Measurements from ENCODE around the gene ZNF263.
"Not testable (repeated sequence)": the region's sequence is repeated elsewhere in the genome, so short reads cannot be mapped to it uniquely, and the experiment has no call there.

Gene ZNF263

GRCh38 chr16:3271281-3271680 is 12.0 kb upstream of the ZNF263 start:
- not testable (repeated sequence) for H3K4me1 ChIP-seq (ENCODE audit: control insufficient read depth, insufficient read depth, low read length); DNase-seq (ENCODE audit: low read depth); H3K4me3 ChIP-seq (ENCODE audit: low read length); H3K36me3 ChIP-seq (ENCODE audit: control insufficient read depth, insufficient read depth, low read length, severe bottlenecking); H3K9ac ChIP-seq (ENCODE audit: low read length); H3K9me3 ChIP-seq (ENCODE audit: control insufficient read depth, low read length); H3K27me3 ChIP-seq (replicated peaks; ENCODE audit: control insufficient read depth, insufficient read depth, low read length)

DNA sequence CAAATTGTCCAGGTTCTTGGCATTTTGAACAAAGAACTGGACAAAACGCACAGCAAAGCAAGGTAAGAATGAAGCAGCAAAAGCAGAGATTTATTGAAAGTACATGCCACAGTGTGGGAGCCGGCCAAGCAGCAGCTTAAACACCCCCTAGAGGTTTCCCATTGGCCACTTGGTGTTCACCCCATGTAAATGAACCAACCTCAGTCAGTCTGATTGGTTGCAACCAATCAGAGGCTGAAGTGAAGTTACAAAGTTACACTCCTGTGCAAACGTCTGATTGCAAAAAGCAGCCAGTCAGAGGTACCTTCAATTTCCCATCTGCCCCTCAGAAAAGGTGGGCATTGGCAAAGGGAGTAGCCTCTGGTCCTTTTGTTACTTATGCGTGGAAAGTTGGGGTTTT is 8.8 kb upstream of the ZNF263 start:
- no peaks in the 10 kb centered on the region for H3K9me3 ChIP-seq (ENCODE audit: control insufficient read depth, low read length)
- H3K4me1 ChIP-seq (ENCODE audit: control insufficient read depth, insufficient read depth, low read length): no peaks in the 10 kb centered on the region
- no peaks in the 10 kb centered on the region for H3K36me3 ChIP-seq (ENCODE audit: control insufficient read depth, insufficient read depth, low read length, severe bottlenecking)
- H3K4me3 ChIP-seq (ENCODE audit: low read length): no peak overlapping the region
- no peak for DNase-seq (ENCODE audit: low read depth)
- no peak overlapping the region for H3K9ac ChIP-seq (ENCODE audit: low read length)
- H3K27me3 ChIP-seq (replicated peaks; ENCODE audit: control insufficient read depth, insufficient read depth, low read length): no peaks in the 10 kb centered on the region

DNA sequence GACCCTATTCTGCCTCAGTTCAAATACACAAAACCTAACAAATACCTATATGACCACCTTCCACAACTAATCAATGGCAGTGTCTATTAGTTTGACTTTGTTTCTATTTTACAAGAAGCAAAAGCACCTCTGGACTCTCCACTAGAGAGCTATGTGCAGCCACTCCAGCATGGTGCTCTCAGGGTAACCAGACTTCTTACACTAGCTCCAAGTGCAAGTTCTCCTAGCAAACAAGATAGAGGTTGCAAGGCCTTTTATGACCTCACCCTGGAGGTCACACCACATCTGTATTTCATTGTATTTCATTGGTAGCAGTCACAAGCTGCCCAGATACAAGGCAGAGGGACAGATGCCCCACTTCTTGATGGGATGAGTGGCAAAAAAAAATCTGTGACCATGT is 8.3 kb upstream of the ZNF263 start:
- H3K9ac ChIP-seq (ENCODE audit: low read length): no peak overlapping the region
- H3K9me3 ChIP-seq (ENCODE audit: control insufficient read depth, low read length): no peaks in the 10 kb centered on the region
- H3K27me3 ChIP-seq (replicated peaks; ENCODE audit: control insufficient read depth, insufficient read depth, low read length): no peaks in the 10 kb centered on the region
- no peak for DNase-seq (ENCODE audit: low read depth)
- no peaks in the 10 kb centered on the region for H3K36me3 ChIP-seq (ENCODE audit: control insufficient read depth, insufficient read depth, low read length, severe bottlenecking)
- no peak overlapping the region for H3K4me3 ChIP-seq (ENCODE audit: low read length)
- no peaks in the 10 kb centered on the region for H3K4me1 ChIP-seq (ENCODE audit: control insufficient read depth, insufficient read depth, low read length)

DNA sequence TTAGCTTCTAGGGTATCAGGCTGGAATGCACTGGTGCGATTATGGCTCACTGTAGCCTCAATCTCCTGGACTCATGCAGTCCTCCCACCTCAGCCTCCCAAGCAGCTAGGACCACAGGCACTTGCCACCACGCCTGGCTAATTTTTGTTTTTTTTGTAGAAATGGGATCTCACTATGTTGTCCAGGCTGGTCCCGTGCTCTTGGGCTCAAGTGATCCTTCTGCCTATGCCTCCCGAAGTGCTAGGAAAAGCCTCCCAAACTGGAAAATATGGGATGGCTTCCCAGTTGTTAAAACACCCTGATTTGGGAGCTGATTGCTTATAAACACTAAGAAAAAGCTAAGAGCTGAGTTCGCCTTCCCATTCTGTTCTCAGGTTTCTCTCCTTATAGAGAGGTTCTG is 6.6 kb upstream of the ZNF263 start:
- H3K36me3 ChIP-seq (ENCODE audit: control insufficient read depth, insufficient read depth, low read length, severe bottlenecking): no peaks in the 10 kb centered on the region
- no peaks in the 10 kb centered on the region for H3K9me3 ChIP-seq (ENCODE audit: control insufficient read depth, low read length)
- no peaks in the 10 kb centered on the region for H3K4me1 ChIP-seq (ENCODE audit: control insufficient read depth, insufficient read depth, low read length)
- H3K27me3 ChIP-seq (replicated peaks; ENCODE audit: control insufficient read depth, insufficient read depth, low read length): no peaks in the 10 kb centered on the region
- no peak overlapping the region for H3K4me3 ChIP-seq (ENCODE audit: low read length)
- DNase-seq (ENCODE audit: low read depth): no peak
- H3K9ac ChIP-seq (ENCODE audit: low read length): no peak overlapping the region

- no peaks in the 10 kb centered on the region for H3K27me3 ChIP-seq (replicated peaks; ENCODE audit: control insufficient read depth, insufficient read depth, low read length)
- DNase-seq (ENCODE audit: low read depth): no peak
- no peak overlapping the region for H3K4me3 ChIP-seq (ENCODE audit: low read length)
- peaks cover 11% of the 10 kb centered on the region for H3K36me3 ChIP-seq (ENCODE audit: control insufficient read depth, insufficient read depth, low read length, severe bottlenecking)
- H3K9ac ChIP-seq (ENCODE audit: low read length): no peak overlapping the region
- H3K9me3 ChIP-seq (ENCODE audit: control insufficient read depth, low read length): no peaks in the 10 kb centered on the region
- peaks cover 19% of the 10 kb centered on the region for H3K4me1 ChIP-seq (ENCODE audit: control insufficient read depth, insufficient read depth, low read length)
Observed at GRCh38 chr16:3281222-3281820, 2.0 kb upstream of the ZNF263 start.

GRCh38 chr16:3282103-3282729 is 1.1 kb upstream of the ZNF263 start:
- no peak for DNase-seq (ENCODE audit: low read depth)
- no peaks in the 10 kb centered on the region for H3K9me3 ChIP-seq (ENCODE audit: control insufficient read depth, low read length)
- peaks cover 19% of the 10 kb centered on the region for H3K4me1 ChIP-seq (ENCODE audit: control insufficient read depth, insufficient read depth, low read length)
- H3K9ac ChIP-seq (ENCODE audit: low read length): peak overlapping the region; percentile 99
- H3K4me3 ChIP-seq (ENCODE audit: low read length): peak overlapping the region; percentile 99
- H3K36me3 ChIP-seq (ENCODE audit: control insufficient read depth, insufficient read depth, low read length, severe bottlenecking): peaks cover 17% of the 10 kb centered on the region
- H3K27me3 ChIP-seq (replicated peaks; ENCODE audit: control insufficient read depth, insufficient read depth, low read length): no peaks in the 10 kb centered on the region

DNA sequence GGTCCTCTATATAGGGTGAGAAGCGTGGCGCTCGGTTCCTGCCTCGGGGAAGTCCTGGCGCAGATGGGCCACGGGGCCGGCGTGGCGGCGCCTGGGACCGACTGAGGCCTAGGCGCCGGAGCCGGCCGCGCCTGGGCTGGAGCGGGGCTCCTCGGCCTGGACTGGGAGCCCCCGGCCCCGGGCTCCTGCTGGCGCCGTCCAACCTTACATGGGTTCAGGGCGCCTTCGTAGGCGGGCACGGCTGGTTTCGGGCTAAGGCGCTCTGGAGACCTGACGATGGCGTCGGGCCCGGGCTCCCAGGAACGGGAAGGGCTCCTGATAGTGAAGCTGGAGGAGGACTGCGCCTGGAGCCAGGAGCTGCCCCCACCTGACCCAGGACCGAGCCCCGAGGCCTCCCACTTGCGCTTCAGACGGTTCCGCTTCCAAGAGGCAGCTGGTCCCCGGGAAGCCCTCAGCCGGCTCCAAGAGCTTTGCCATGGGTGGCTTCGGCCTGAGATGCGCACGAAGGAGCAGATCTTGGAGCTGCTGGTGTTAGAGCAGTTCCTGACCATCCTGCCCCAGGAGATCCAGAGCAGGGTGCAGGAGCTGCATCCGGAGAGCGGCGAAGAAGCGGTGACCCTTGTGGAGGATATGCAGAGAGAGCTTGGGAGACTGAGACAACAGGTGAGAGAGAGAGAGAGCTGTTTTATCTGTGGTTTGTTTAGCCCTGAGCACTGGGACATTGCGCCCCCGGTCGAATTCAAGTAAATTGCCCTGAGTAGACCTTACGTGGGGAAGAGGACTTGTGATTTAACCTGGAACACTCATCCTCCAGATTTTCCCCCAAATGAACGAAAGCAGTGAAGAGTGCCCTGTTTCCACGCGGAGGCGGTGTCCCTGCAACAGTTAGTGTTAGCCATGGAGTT is 504 bp downstream of the ZNF263 start:
- Histone ChIP-seq H3K9me3 (ENCODE audit: control insufficient read depth, low read length) (peaks cover 7% of the 10 kb centered on the region), H3K36me3 (ENCODE audit: control insufficient read depth, insufficient read depth, low read length, severe bottlenecking) (peaks cover 24% of the 10 kb centered on the region), H3K4me3 (ENCODE audit: low read length) (peak overlapping the region; percentile 99), H3K9ac (ENCODE audit: low read length) (peak overlapping the region; percentile 99), H3K27me3 (replicated peaks; ENCODE audit: control insufficient read depth, insufficient read depth, low read length) (no peaks in the 10 kb centered on the region), H3K4me1 (ENCODE audit: control insufficient read depth, insufficient read depth, low read length) (peaks cover 19% of the 10 kb centered on the region)
- DNase-seq (ENCODE audit: low read depth): no peak

GRCh38 chr16:3285131-3285530 is 1.8 kb downstream of the ZNF263 start:
- Histone ChIP-seq H3K27me3 (replicated peaks; ENCODE audit: control insufficient read depth, insufficient read depth, low read length) (no peaks in the 10 kb centered on the region), H3K9ac (ENCODE audit: low read length) (no peak overlapping the region), H3K36me3 (ENCODE audit: control insufficient read depth, insufficient read depth, low read length, severe bottlenecking) (peaks cover 37% of the 10 kb centered on the region), H3K9me3 (ENCODE audit: control insufficient read depth, low read length) (peaks cover 21% of the 10 kb centered on the region), H3K4me3 (ENCODE audit: low read length) (peak overlapping the region; percentile 99), H3K4me1 (ENCODE audit: control insufficient read depth, insufficient read depth, low read length) (peaks cover 19% of the 10 kb centered on the region)
- no peak for DNase-seq (ENCODE audit: low read depth)

- no peak for DNase-seq (ENCODE audit: low read depth)
- no peaks in the 10 kb centered on the region for H3K27me3 ChIP-seq (replicated peaks; ENCODE audit: control insufficient read depth, insufficient read depth, low read length)
- H3K36me3 ChIP-seq (ENCODE audit: control insufficient read depth, insufficient read depth, low read length, severe bottlenecking): peaks cover 73% of the 10 kb centered on the region
- H3K4me3 ChIP-seq (ENCODE audit: low read length): peak overlapping the region; percentile 46
- H3K4me1 ChIP-seq (ENCODE audit: control insufficient read depth, insufficient read depth, low read length): peaks cover 7% of the 10 kb centered on the region
- peaks cover 55% of the 10 kb centered on the region for H3K9me3 ChIP-seq (ENCODE audit: control insufficient read depth, low read length)
- no peak overlapping the region for H3K9ac ChIP-seq (ENCODE audit: low read length)
Observed at GRCh38 chr16:3289998-3290673, 6.8 kb downstream of the ZNF263 start.

- H3K4me1 ChIP-seq (ENCODE audit: control insufficient read depth, insufficient read depth, low read length): no peaks in the 10 kb centered on the region
- H3K9me3 ChIP-seq (ENCODE audit: control insufficient read depth, low read length): peaks cover 68% of the 10 kb centered on the region
- H3K27me3 ChIP-seq (replicated peaks; ENCODE audit: control insufficient read depth, insufficient read depth, low read length): no peaks in the 10 kb centered on the region
- peak overlapping the region; percentile 46 for H3K4me3 ChIP-seq (ENCODE audit: low read length)
- H3K9ac ChIP-seq (ENCODE audit: low read length): no peak overlapping the region
- peak; percentile 24 for DNase-seq (ENCODE audit: low read depth)
- H3K36me3 ChIP-seq (ENCODE audit: control insufficient read depth, insufficient read depth, low read length, severe bottlenecking): peaks cover 66% of the 10 kb centered on the region
Observed at GRCh38 chr16:3292604-3293003, 9.3 kb downstream of the ZNF263 start.

DNA sequence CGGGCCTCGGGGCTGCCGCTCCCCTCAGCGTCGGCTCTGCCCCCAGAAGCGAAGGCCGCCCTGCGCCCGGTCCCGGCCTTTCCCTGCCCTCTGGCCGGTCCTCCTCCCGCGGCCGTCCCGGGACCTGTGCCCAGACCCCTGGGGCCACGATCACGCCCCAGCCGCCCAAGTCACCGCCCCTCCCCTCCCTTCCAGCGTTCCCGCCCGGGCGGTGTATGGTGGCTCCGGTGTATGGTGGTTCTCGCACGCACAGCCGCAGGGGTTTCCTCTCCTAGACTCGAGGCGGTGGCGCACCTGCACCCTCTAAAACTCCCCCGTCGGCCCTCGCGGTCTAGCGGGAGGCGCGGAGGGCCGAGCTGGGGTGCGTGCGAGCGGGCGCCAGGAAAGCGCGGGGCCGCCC is 11.9 kb downstream of the ZNF263 start:
- Histone ChIP-seq H3K4me1 (ENCODE audit: control insufficient read depth, insufficient read depth, low read length) (no peaks in the 10 kb centered on the region), H3K4me3 (ENCODE audit: low read length) (peak overlapping the region; percentile 21), H3K36me3 (ENCODE audit: control insufficient read depth, insufficient read depth, low read length, severe bottlenecking) (peaks cover 63% of the 10 kb centered on the region), H3K9me3 (ENCODE audit: control insufficient read depth, low read length) (peaks cover 60% of the 10 kb centered on the region), H3K9ac (ENCODE audit: low read length) (no peak overlapping the region), H3K27me3 (replicated peaks; ENCODE audit: control insufficient read depth, insufficient read depth, low read length) (no peaks in the 10 kb centered on the region)
- no peak for DNase-seq (ENCODE audit: low read depth)

Measured in adipocyte (in vitro differentiated cells).